GM21529 (cell line): ENCODE results near the gene EPHA4.

Experiments used
- ATAC-seq: cut with Tn5 transposase; IDR thresholded peaks from one replicate; pipeline ENCODE4 v1.9.1; 2021; ENCODE audit not compliant: unreplicated experiment

The EPHA4 gene

GRCh38 chr2:221448057-221448843 lies 123.9 kb downstream of the EPHA4 start:
- ATAC-seq: no peak

GRCh38 chr2:221447310-221447709 lies 124.8 kb downstream of the EPHA4 start:
- ATAC-seq: no peak

- ATAC-seq: no peak
These were observed 126.0 kb downstream of the EPHA4 start for GRCh38 chr2:221446140-221446539.

- no peak for ATAC-seq
These were observed 128.0 kb downstream of the EPHA4 start for GRCh38 chr2:221444106-221444505.

- ATAC-seq: no peak
These were observed 128.5 kb downstream of the EPHA4 start for GRCh38 chr2:221443645-221444044.

GRCh38 chr2:221442128-221442527 lies 130.0 kb downstream of the EPHA4 start:
- ATAC-seq: no peak

- no peak for ATAC-seq
These were observed 132.2 kb downstream of the EPHA4 start for GRCh38 chr2:221439761-221440479.

GRCh38 chr2:221437056-221437455 lies 135.0 kb downstream of the EPHA4 start:
- ATAC-seq: no peak

GRCh38 chr2:221435171-221435570 lies 136.9 kb downstream of the EPHA4 start:
- ATAC-seq: no peak

- no peak for ATAC-seq
These were observed 138.0 kb downstream of the EPHA4 start for GRCh38 chr2:221434142-221434541.

GRCh38 chr2:221431477-221431876 lies 140.6 kb downstream of the EPHA4 start:
- ATAC-seq: no peak

- no peak for ATAC-seq
These were observed 142.2 kb downstream of the EPHA4 start for GRCh38 chr2:221429741-221430491.

- ATAC-seq: no peak
These were observed 143.2 kb downstream of the EPHA4 start for GRCh38 chr2:221428896-221429295.

- no peak for ATAC-seq
These were observed 145.2 kb downstream of the EPHA4 start for GRCh38 chr2:221426929-221427328.

GRCh38 chr2:221425891-221426290 lies 146.2 kb downstream of the EPHA4 start:
- ATAC-seq: no peak

GRCh38 chr2:221425353-221425752 lies 146.8 kb downstream of the EPHA4 start:
- no peak for ATAC-seq

GRCh38 chr2:221423210-221423804 lies 148.8 kb downstream of the EPHA4 start:
- ATAC-seq: no peak

- ATAC-seq: no peak
These were observed 149.4 kb downstream of the EPHA4 start for GRCh38 chr2:221422516-221423209.

- ATAC-seq: no peak
These were observed 151.9 kb downstream of the EPHA4 start for GRCh38 chr2:221420245-221420644.

GRCh38 chr2:221415789-221416188 lies 156.3 kb downstream of the EPHA4 start:
- no peak for ATAC-seq

- no peak for ATAC-seq
These were observed 159.1 kb downstream of the EPHA4 start for GRCh38 chr2:221412978-221413377.
